ENCODE measurements around the gene UBAC2.

UBAC2 gene

DNA sequence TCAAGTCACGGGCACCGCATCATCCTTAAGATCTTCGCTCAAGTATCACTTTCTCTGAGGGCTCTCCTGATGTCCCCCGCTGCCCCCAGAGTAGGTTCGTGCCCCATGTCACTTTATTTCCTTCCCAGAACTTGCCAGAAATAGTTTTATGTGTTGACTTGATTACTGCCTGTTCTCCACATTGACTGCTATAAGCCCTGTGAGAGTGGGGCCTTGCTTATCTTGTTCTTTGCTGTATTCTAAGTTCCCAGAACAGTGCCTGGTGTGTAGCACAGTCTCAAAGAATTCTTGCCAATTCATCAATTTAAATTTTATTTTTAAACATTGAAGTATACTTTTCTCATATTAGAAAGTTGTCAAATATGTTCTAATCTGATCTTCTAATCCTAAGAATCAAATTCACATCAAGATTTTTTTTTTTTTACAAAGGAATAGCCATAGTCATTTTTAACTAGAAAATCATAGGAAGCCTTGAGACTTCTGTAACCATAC, 138.6 kb downstream of the UBAC2 start:
- no peak for DNase-seq (ENCODE audit: low read depth, low spot score)

GRCh38 chr13:99339736-99340397, 139.2 kb downstream of the UBAC2 start:
- DNase-seq (ENCODE audit: low read depth, low spot score) = no peak

DNA sequence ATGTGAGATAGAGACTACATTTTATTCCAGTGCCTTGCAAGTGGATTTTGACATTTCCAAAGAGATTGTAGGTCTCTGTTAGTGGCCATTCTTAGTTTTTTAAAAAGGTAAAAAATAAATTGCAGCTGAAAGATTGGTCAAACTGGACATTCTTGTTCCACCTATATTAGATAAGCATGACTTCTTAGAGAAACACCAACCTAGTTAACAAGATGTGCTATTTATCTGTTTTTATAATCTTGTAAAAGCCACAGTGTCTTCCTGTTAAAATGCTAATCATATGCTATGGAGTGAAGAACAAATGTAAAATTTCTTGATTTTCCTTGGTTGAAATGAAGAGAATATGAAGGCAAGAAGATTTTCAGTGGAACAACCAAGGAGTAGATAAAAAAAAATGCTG, 140.0 kb downstream of the UBAC2 start:
- no peak for DNase-seq (ENCODE audit: low read depth, low spot score)

- DNase-seq (ENCODE audit: low read depth, low spot score) = no peak
These were observed 141.5 kb downstream of the UBAC2 start for GRCh38 chr13:99341969-99342722.

DNA sequence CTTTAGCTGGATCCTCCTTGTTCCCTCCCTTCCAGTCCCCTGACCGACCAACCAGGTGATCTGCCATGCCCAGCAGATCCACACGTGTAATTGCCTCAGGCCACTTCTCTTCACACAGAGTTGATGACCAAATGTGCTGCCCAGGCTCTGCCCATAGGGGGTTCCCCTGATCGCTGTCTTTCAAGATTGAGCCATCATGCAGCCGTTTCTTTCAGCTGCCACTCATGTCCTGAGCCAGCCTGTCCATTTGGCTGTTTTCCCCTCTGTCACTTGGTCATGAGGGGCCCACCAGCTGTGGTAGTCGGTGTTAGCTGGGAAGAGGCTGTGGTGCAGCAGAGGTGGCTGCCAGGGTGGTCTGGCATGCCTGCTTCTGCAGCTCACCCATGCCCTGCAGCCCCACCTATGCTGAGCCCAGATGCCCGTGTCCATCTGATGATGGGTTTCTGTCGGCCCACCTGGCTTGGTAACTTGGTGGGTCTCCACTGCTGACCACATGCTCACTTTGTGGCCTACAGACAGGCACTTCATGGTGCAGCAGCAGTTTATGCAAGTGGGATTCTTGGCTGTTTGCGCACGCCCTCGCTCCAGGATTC, 142.2 kb downstream of the UBAC2 start:
- no peak for DNase-seq (ENCODE audit: low read depth, low spot score)

- no peak for DNase-seq (ENCODE audit: low read depth, low spot score)
These were observed 144.1 kb downstream of the UBAC2 start for GRCh38 chr13:99344610-99345208.

DNA sequence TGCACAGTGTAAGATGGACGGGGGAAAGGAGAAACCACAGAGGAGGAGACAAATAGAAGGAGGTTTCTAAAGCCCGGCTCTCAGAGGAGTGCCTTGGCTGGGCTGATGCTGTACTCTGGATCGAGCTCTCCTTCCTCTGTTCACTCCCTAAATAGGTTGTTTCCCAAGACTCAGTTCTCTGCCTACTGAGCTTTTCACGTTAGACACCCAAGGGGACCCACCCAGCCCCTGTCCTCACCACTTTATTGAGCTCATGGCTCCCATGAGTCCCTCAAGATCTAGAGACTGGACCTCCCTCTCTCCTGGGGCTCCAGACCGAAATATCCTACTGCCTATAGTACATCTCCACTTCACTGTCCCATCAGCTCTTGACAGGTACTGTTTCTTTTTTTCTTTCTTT, 144.7 kb downstream of the UBAC2 start:
- DNase-seq (ENCODE audit: low read depth, low spot score) = no peak

- DNase-seq (ENCODE audit: low read depth, low spot score) = no peak
These were observed 145.8 kb downstream of the UBAC2 start for GRCh38 chr13:99346335-99347042.

- DNase-seq (ENCODE audit: low read depth, low spot score) = no peak
These were observed 146.8 kb downstream of the UBAC2 start for GRCh38 chr13:99347335-99347878.

DNA sequence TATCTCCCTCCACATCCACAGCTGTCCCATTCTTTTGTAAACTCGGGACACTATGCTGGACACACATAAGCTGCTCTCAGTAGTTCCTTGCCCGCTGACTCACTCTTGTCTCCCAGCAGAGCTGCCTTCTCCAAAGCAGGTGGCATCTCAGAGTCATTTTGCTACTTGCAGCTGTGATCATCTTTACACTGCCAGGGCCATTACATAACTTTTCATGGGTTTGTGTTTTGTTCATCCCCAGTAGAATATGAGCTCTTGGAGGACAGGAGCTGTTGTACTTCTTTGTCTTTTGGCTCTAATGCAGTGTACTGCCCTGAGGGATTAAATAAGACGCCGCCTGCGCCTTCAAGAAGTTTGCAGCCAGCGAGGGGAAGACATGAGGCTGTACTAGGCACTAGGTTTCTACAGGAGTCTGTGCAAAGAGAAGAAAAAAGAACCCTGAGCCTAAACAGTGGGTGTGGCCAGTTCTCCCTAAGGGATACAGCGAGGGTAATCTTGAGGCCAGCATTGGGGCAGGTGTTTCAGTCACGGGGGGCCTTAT, 147.3 kb downstream of the UBAC2 start:
- DNase-seq (ENCODE audit: low read depth, low spot score) = no peak

- no peak for DNase-seq (ENCODE audit: low read depth, low spot score)
These were observed 149.5 kb downstream of the UBAC2 start for GRCh38 chr13:99350191-99350590.

- DNase-seq (ENCODE audit: low read depth, low spot score) = no peak
These were observed 151.1 kb downstream of the UBAC2 start for GRCh38 chr13:99351772-99352171.

DNA sequence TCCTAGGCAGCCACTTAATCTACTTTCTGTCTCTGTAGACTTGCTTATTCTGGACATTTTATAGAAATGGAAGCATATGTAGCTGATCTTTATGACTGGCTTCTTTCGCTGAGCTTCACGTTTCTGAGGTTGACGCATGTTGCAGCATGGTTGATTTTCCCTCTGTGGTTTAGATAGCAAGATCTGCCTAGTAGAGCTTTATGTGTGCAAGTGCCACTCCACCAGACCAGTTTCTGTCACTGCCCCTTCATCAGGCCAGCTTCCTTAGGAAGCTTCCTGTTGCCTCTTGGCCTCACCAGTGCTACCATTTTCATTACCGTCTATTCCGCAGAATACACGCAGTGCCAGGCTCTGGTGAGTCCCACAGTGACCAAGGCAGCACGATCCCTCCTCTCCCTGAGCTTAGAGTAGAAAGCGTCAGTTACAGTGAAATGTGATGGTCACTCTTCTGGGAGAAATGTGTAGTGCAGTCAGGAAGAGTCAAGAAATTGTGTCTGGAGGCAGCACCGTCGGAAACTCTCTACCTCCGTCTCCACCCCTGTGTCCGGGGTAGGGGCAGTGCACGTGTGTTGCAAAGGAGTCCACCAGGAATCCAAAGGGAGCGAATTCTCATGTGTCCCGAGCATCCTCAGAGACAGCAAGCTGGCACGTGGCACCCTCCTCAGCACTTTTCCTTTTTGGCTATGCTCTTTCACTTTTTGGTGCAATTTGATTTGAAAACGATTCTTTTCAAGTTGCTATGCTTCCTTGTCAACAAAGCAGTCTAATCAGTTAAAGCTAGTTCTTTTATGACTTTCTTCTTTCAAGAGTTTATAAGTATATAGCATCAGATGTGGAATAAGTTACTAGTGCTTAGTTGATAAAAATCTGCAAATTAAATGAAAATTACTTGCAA, 151.9 kb downstream of the UBAC2 start:
- no peak for DNase-seq (ENCODE audit: low read depth, low spot score)

GRCh38 chr13:99353246-99353600, 152.6 kb downstream of the UBAC2 start:
- no peak for DNase-seq (ENCODE audit: low read depth, low spot score)

DNA sequence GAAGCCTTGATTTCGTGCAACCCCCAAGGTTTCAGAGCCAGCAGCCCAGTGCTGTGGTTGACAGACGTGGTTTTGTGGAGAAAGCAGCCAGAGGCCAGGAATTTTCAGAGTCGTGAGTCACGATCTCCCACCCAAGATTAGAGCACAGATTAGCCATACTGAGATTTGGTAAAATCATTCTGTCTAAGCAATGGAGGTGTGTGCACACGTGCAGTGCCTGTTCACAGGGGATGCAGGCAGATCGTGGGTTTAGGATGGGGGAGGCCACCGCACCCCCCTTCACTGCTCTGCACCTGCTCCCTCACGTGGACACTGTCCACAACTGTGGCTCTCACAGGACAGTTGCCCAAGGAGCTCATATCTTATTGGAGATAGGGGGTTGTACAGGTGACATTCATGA, 153.2 kb downstream of the UBAC2 start:
- DNase-seq (ENCODE audit: low read depth, low spot score) = no peak

DNA sequence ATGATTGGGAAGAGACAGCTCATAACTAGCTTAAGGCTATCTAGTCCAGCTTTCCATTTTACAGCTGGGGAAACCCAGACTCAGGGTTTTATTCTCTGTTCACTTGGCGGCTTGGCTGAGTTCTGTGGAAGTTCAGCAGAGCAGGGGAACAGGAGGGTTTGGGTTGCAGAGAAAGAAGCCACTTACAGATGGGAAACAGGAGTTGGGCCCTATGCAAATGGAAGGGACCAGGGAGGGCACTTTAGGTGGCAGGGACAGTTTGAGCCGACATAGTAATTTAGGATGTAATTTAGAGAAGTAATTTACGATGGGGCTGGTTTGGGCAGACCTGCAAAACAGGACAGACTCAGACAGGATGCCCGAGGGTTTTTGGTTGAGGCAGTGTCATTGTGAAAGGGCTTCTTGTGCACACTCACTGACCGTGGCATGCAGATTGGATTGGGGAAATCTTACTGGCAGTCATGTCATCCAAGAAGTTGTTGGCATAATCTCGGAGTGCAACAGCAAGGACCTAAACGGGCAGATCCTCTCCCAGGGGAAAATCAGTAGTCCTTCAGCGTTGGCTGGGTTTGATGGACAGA, 153.8 kb downstream of the UBAC2 start:
- DNase-seq (ENCODE audit: low read depth, low spot score) = no peak

DNA sequence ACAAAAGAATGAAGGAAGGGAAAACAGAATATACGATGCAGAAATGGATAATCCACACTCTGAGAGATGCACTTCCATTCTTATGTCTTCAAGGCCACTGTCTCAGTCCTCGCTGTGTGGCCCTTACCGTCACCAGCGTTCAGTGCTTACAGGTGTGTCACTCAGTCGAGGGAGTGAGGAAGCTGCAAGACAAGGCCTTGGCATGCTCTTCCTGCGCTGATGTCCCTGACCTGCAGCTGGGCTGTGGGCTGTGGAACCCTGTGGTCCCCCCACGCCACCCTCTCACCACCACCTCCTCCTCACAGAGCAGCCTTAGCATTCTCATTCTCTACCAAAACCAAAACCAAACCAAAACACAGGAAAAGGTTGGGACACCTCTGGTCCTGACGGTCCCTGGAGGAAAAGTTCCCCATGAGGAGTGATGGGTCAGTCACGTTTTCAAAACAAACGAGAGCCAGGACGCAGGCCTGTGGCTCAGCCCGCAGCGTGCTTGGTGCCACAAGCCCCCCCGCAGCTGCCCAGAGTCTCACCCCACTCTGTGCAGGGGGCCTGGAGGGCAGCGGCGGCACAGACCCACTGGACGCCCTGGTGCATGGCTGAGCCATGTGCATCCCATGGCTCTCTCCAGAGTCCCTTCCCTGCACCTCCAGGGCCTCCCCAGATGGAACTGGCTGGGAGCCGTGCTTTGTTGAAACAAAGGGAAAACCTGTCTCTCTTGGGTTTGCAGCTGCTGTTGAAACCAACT, 154.8 kb downstream of the UBAC2 start:
- DNase-seq (ENCODE audit: low read depth, low spot score) = no peak

DNA sequence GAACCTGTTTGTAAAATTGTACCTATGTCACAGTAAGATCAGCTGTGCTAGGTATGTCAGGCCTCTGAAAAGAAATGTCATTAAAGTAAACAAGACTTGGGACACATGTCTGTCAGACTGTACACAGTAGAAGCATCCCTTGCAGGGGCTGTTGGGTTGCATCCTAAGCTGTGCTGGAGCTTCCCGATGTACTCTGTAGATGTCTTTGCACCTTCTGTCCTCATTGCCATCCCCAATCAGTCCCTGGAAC, 155.3 kb downstream of the UBAC2 start:
- DNase-seq (ENCODE audit: low read depth, low spot score) = no peak

DNA sequence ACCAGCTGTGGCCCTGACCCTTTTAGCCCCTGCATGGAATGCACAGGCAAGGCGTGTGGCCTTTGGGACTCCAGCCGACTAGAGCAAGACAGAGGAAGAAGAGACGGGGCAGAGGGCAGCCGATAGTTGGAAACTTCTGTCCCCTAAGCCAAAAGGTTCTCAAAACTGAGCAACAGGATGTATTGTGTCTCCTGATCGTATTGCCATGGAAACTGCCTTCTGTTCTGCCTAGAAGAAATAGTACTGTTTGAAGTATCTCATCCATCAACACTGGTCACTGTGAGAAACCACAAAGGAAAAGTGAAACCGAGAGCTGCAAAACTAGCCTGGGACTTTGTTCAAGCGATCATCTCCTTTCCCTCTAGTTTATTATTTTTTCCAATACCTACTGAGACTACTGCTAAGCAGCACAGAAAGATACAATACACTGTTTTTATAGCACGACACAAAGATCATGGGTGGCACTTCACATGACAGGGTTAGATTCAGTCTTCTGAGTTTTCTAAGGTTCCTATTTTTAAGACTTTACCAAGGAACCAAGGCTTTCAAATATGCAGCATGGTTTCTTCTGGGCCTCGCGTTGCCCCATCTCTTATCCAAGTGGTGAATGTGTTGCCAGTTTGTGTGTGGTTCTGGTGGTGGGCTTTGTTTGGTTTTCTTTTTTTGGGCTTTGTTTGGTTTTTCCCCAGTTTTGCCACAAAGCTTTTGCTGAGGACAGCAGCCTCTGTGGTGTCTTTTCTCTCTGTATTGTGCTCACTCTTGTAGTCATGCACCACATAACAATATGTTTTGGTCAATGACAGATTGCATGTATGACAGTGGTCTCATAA, 155.8 kb downstream of the UBAC2 start:
- DNase-seq (ENCODE audit: low read depth, low spot score) = peak; percentile 43

Data from activated CD4-positive, CD25-positive, alpha-beta regulatory T cell treated with anti-CD3 and anti-CD28 coated beads, Interleukin-2, amount 50 U/mL, for 16 hours (primary cell).